ENCODE measurements around the gene NTMT2. TPM values are rescaled to one million over a fixed set of nuclear protein-coding genes. Genes with fewer than 3 reads are reported as not detected.

Gene NTMT2
- polyA plus RNA-seq, 4 donors, result not detected

GRCh38 chr1:170203693-170204092 is 57.9 kb downstream of the NTMT2 start:
- DNase-seq (ENCODE audit: low read depth in 4 of 4, low spot score in 3 of 4), result no peak

DNA sequence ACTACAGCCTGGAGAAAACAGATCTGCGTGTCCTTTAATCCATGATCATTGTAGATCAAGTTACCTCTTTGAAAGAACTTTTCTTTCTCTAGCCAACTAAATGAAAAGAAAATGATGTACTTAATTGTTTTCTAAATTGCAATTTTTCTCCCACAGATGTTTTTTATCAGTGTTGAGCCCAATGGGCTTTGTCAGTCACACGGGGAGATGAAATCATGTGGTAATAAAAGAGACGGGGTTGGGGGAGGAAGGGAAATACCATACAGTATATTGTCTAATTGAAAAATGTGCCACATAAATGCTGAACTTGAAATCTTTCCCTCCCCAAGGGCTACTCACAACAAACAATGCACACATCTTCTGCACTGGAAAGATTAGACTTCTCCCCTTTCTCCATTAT is 58.4 kb downstream of the NTMT2 start:
- DNase-seq (ENCODE audit: low read depth in 4 of 4, low spot score in 3 of 4), result no peak

GRCh38 chr1:170205301-170205700 is 59.5 kb downstream of the NTMT2 start:
- no peak for DNase-seq (ENCODE audit: low read depth in 4 of 4, low spot score in 3 of 4)

DNA sequence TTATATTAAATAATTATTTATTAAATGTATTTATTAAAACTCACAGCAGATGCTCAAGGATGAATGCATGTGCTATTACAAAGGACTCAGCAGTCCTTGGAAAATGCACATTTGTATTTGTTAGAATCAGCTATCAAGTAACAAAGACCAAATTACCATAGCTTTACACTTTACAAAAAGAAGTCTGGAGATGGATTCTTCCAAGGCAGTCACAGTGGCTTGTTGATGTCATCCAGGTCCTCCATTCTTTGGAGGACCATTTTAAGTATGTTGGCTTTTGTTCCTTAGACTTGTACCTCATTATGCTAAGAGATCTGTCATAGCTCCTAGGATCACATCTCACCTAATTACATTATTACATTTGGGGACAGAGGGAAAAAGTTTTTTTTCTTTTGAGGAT is 63.4 kb downstream of the NTMT2 start:
- DNase-seq (ENCODE audit: low read depth in 4 of 4, low spot score in 3 of 4), result no peak

DNA sequence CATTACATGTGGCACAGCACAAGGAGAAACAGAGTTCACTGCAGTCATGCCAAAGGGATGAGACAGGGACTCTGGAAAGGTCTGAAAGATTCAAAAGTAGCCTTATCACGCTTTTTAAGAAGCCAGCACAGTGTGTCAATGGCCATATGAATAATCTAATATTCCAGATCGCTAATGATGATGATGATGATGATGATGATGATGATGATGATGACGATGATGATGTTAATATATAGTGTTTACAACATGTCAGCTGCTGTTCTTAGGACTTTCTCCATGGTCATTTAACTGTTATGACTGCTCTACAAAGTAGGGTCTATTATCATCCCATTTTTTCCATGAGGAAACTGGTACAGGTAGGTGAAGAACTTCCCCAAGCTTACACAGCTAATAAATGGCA is 64.4 kb downstream of the NTMT2 start:
- no peak for DNase-seq (ENCODE audit: low read depth in 4 of 4, low spot score in 3 of 4)

DNA sequence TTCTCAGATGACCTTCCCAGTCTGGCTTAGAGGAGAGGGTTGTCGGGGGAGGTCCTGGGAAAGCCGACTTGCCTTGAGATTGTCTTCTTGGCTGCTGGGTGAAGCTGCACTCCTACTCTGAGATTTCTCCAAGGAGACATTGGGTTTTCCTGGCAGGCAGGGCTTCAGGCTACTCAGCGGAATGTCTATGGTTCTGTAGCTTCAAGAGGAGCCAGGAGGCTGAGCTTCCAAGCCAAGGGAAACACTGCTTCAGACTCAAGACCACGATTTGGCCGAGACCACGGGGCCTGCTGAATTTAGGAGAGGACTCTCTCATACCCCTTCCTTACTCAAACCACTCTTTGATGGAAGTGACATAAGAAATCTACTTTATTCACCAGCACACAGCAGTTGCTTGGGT is 67.8 kb downstream of the NTMT2 start:
- no peak for DNase-seq (ENCODE audit: low read depth in 4 of 4, low spot score in 3 of 4)

GRCh38 chr1:170214117-170215032 is 68.6 kb downstream of the NTMT2 start:
- DNase-seq (ENCODE audit: low read depth in 4 of 4, low spot score in 3 of 4), result no peak

- no peak for DNase-seq (ENCODE audit: low read depth in 4 of 4, low spot score in 3 of 4)
Observed at GRCh38 chr1:170215072-170215885, 69.5 kb downstream of the NTMT2 start.

DNA sequence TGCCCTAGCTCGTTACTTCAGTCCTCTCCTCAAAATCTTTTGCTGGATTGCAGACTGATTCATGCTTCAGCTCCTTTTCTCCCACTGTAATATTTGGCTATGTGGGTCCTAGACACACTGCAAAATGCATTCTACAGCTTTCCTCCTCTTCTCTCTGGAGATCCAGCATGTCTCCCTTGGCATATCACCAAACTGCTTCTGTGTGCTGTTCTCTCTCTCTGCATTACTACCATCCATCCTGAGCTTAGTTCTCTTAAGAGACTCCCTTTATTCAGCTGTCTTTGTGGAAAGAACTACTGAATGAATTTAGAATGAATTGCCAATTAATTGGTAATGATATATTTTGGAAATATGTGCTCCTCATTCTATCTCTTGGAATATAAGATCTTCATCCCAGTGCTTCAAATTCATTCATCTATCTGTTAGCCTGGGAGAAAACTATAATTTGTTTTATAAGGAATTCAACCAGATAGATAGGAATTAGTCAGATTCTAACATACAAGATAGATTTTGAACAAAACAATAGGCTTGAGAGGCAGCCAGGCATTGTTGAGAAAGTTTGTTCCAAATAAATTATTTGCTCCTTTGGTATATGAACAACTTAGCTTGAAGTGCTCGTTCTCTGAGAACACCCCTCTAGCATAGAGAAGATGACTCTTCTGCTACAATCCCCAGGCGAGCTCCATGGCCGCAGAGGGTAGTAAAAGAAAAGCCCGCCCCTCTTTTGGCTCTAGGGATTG is 71.9 kb downstream of the NTMT2 start:
- no peak for DNase-seq (ENCODE audit: low read depth in 4 of 4, low spot score in 3 of 4)

GRCh38 chr1:170218257-170218650 is 72.5 kb downstream of the NTMT2 start:
- DNase-seq (ENCODE audit: low read depth in 4 of 4, low spot score in 3 of 4), result no peak

Other genes starting within 250 kb of the NTMT2 start
- gene KIFAP3, start 71.3 kb upstream of the NTMT2 start, polyA plus RNA-seq (ENCODE audit: insufficient read length in 4 of 4), result 10 to 100 TPM; 43.4 to 53.0 (median 51.0) TPM

All from right renal pelvis (tissue), 4 donors.